Esophagus squamous epithelium (tissue), 5 donors: ENCODE results near the gene CNNM1. TPM values are rescaled to one million over a fixed set of nuclear protein-coding genes. Genes with fewer than 3 reads are reported as not detected.

ENCODE experiments used
- DNase-seq: peaks from one replicate; lab custom pipeline; 2025; lab: John Stamatoyannopoulos, UW
- H3K27ac ChIP-seq, 4 donors: fragments of 200-600 bp; sonication (generic); one replicate each; pipeline ENCODE4 v1.5.1; 2016 to 2019; ENCODE audit warnings: mild to moderate bottlenecking in 1 of 4
- H3K27me3 ChIP-seq, 4 donors: fragments of 200-600 bp; sonication (generic); 1 replicate in 3 of 4; 2 replicates in 1 of 4; pipeline versions ENCODE4 v1.5.1 to v1.6.0; 2017 to 2021; ENCODE audit warnings: antibody characterized with exemption in 1 of 4
- H3K36me3 ChIP-seq, 3 donors: fragments of 200-600 bp; sonication (generic); one replicate each; pipeline ENCODE4 v1.5.1; 2016 to 2019
- H3K4me1 ChIP-seq, 3 donors: fragments of 200-600 bp; sonication (generic); one replicate each; pipeline ENCODE4 v1.5.1; 2017 to 2019
- H3K4me3 ChIP-seq, 4 donors: fragments of 200-600 bp; sonication (generic); 1 replicate in 3 of 4; 2 replicates in 1 of 4; pipeline ENCODE4 v1.5.1; 2016 to 2019; ENCODE audit warnings: mild to moderate bottlenecking in 2 of 4, moderate library complexity in 1 of 4
- H3K9me3 ChIP-seq, 3 donors: fragments of 200-600 bp; sonication (generic); one replicate each; pipeline ENCODE4 v1.5.1; 2016 to 2019
- CTCF ChIP-seq, 6 experiments: fragments of 450-650 bp in 4 of 6; fragments of 200-600 bp in 2 of 6; sonication (generic) in 2 of 6; IDR thresholded peaks; one replicate each; pipeline ENCODE4 v1.5.1; 2016 to 2019; ENCODE audit warnings: antibody characterized with exemption in 6 of 6, mild to moderate bottlenecking in 4 of 6, moderate library complexity in 4 of 6
- POLR2A ChIP-seq, 4 donors: fragments of 450-650 bp; IDR thresholded peaks; one replicate each; pipeline ENCODE4 v1.6.1; 2017; ENCODE audit warnings: antibody characterized with exemption in 4 of 4, mild to moderate bottlenecking in 4 of 4, moderate library complexity in 3 of 4
- WGBS, 2 donors: methylation state at CpG; one replicate each; pipeline ENCODE4 v1.1.5; 2018; 5-methylcytosine and 5-hydroxymethylcytosine counted together
- intact Hi-C: fragments of 100-400 bp; cut with DNase I; formaldehyde crosslinking; loops from one replicate; pipeline ENCODE4 v1.15.0; 2022
- total RNA-seq, 4 donors: library from RNA; depleted of rRNA; stranded (reverse); fragments of >200 nt; gene quantifications; one replicate each; pipeline ENCODE4 v1.1.0, GENCODE V29; 2016
- donor health status: DM: yes; HTN: yes; CAD: no.

CNNM1 gene
- total RNA-seq, 4 donors from 2014 or later: 1.8 to 2.7 (median 2.1) TPM

GRCh38 chr10:99339077-99339476 lies 9.9 kb downstream of the CNNM1 start:
- intact Hi-C loops: no loop called here
- Histone ChIP-seq H3K36me3 (no peaks in the 10 kb centered on the region), H3K4me3 (no peak overlapping the region), H3K4me1 (peaks cover 0 to 7% (median 0%) of the 10 kb centered on the region in 3 donors), H3K27ac (no peak overlapping the region), H3K27me3 (no peaks in the 10 kb centered on the region), H3K9me3 (no peaks in the 10 kb centered on the region)
- WGBS, 2 donors: 40 to 46% methylated on average over 1 of the region's 1 CpG
- no peak for DNase-seq
- TF ChIP-seq POLR2A (IDR thresholded peaks at IDR 0.05) (no peak), CTCF (IDR thresholded peaks at IDR 0.05) (no peak)

DNA sequence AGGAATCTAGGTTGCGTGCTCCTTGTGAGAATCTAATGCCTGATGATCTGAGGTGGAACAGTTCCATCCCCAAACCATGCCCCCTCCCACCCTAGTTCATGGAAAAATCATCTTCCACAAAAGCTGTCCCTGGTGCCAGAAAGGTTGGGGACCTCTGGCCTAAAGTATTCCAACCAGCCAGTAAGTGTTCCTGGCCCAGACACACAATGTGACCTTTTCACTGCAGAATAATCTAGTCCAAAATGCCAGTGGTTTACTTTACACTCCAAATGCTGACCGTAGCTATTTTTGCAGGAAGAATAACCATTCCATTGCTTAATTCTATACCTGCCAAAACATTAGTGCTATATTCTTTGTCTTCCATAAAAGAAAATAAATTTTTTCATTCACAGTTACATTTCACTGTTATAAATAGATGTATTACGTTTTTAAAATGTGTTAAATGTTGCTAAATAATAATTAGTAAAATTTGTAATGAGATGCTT lies 10.4 kb downstream of the CNNM1 start:
- no peak for DNase-seq
- Histone ChIP-seq H3K27me3 (no peaks in the 10 kb centered on the region), H3K27ac (no peak overlapping the region), H3K4me1 (peaks cover 0 to 7% (median 0%) of the 10 kb centered on the region in 3 donors), H3K9me3 (no peaks in the 10 kb centered on the region), H3K4me3 (no peak overlapping the region), H3K36me3 (no peaks in the 10 kb centered on the region)
- 67 to 73% methylated on average over 2 to 3 of the region's 3 CpGs for WGBS, 2 donors
- TF ChIP-seq POLR2A (IDR thresholded peaks at IDR 0.05): no peak
- no peak for TF ChIP-seq CTCF (IDR thresholded peaks at IDR 0.05)
- intact Hi-C loops: no loop called here

- H3K4me3 ChIP-seq: no peak overlapping the region
- no peak for DNase-seq
- TF ChIP-seq CTCF (IDR thresholded peaks at IDR 0.05) (no peak), POLR2A (IDR thresholded peaks at IDR 0.05) (no peak)
- no peaks in the 10 kb centered on the region for H3K36me3 ChIP-seq
- intact Hi-C loops: no loop called here
- H3K27me3 ChIP-seq: no peaks in the 10 kb centered on the region
- H3K4me1 ChIP-seq: peaks cover 0 to 7% (median 0%) of the 10 kb centered on the region in 3 donors
- H3K9me3 ChIP-seq: no peaks in the 10 kb centered on the region
- 93 to 100% methylated on average over 2 to 3 of the region's 3 CpGs for WGBS, 2 donors
- H3K27ac ChIP-seq: no peak overlapping the region
These were observed 11.5 kb downstream of the CNNM1 start for GRCh38 chr10:99340650-99341049.

DNA sequence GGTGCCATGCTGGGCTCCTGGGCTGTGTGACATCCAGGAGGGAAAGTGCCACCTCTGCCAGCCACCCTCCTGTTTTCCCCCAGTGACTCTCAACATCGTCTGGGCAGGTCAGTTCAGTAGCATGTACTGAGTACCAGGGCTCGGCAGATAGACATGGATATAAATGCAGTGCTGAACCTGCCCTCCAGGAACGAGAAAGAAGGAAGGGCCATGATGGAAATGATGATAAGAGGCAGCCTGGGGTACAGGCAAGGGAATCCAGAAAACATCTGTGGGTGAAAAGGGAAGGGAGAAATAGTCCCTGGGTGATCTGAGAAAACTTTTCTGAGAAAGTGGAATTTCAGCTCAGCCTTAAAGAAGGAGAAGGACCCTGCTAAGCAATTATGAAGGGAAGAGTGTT lies 12.1 kb downstream of the CNNM1 start:
- H3K36me3 ChIP-seq: no peaks in the 10 kb centered on the region
- H3K4me1 ChIP-seq: peaks cover 0 to 7% (median 0%) of the 10 kb centered on the region in 3 donors
- WGBS, 2 donors: 63 to 66% methylated on average over 3 of the region's 3 CpGs
- intact Hi-C loops: no loop called here
- no peak for TF ChIP-seq POLR2A (IDR thresholded peaks at IDR 0.05)
- no peak for TF ChIP-seq CTCF (IDR thresholded peaks at IDR 0.05)
- H3K27ac ChIP-seq: no peak overlapping the region
- DNase-seq: no peak
- no peak overlapping the region for H3K4me3 ChIP-seq
- no peaks in the 10 kb centered on the region for H3K27me3 ChIP-seq
- no peaks in the 10 kb centered on the region for H3K9me3 ChIP-seq

- no peaks in the 10 kb centered on the region for H3K27me3 ChIP-seq
- no peaks in the 10 kb centered on the region for H3K9me3 ChIP-seq
- H3K27ac ChIP-seq: no peak overlapping the region
- 45 to 50% methylated on average over 3 of the region's 3 CpGs for WGBS, 2 donors
- DNase-seq: no peak
- intact Hi-C loops: no loop called here
- peaks cover 0 to 7% (median 0%) of the 10 kb centered on the region in 3 donors for H3K4me1 ChIP-seq
- no peak overlapping the region for H3K4me3 ChIP-seq
- TF ChIP-seq POLR2A (IDR thresholded peaks at IDR 0.05) (no peak), CTCF (IDR thresholded peaks at IDR 0.05) (no peak)
- H3K36me3 ChIP-seq: no peaks in the 10 kb centered on the region
These were observed 12.8 kb downstream of the CNNM1 start for GRCh38 chr10:99341860-99342490.
